Smooth muscle cell (in vitro differentiated cells): Measurements from ENCODE around the gene ETF1. TPM values are rescaled to one million over a fixed set of nuclear protein-coding genes. Genes with fewer than 3 reads are reported as not detected.

ENCODE experiments used
- DNase-seq: peaks from one replicate; lab custom pipeline; 2025; ENCODE audit not compliant: unreplicated experiment; lab: John Stamatoyannopoulos, UW
- H2AFZ ChIP-seq: fragments of 200-600 bp; sonication (generic); 2 replicates; pipeline ENCODE4 v1.6.0; 2016; ENCODE audit warnings: antibody characterized with exemption, low read depth, mild to moderate bottlenecking
- H3F3A ChIP-seq: fragments of 200-600 bp; sonication (generic); 2 replicates; pipeline ENCODE4 v1.6.0; 2017; ENCODE audit warnings: antibody characterized with exemption, low read depth
- H3K27ac ChIP-seq: fragments of 200-600 bp; sonication (generic); 2 replicates; pipeline ENCODE4 v1.5.1; 2016; ENCODE audit warnings: low read depth, mild to moderate bottlenecking
- H3K27me3 ChIP-seq: fragments of 200-600 bp; sonication (generic); 2 replicates; pipeline ENCODE4 v1.6.1; 2016; ENCODE audit warnings: low read depth, mild to moderate bottlenecking
- H3K36me3 ChIP-seq: fragments of 200-600 bp; sonication (generic); 2 replicates; pipeline ENCODE4 v1.5.1; 2016; ENCODE audit warnings: low read depth
- H3K4me1 ChIP-seq: fragments of 200-600 bp; sonication (generic); 2 replicates; pipeline ENCODE4 v1.5.1; 2016; ENCODE audit warnings: low read depth
- H3K4me2 ChIP-seq: fragments of 200-600 bp; sonication (generic); 2 replicates; pipeline ENCODE4 v1.6.0; 2016; ENCODE audit warnings: mild to moderate bottlenecking
- H3K4me3 ChIP-seq: fragments of 200-600 bp; sonication (generic); 2 replicates; pipeline ENCODE4 v1.5.1; 2016; ENCODE audit warnings: mild to moderate bottlenecking
- H3K79me2 ChIP-seq: fragments of 200-600 bp; sonication (generic); 2 replicates; pipeline ENCODE4 v1.6.0; 2016; ENCODE audit warnings: low read depth, mild to moderate bottlenecking
- H3K9ac ChIP-seq: fragments of 200-600 bp; sonication (generic); 2 replicates; pipeline ENCODE4 v1.6.0; 2016; ENCODE audit warnings: low read depth
- H3K9me3 ChIP-seq: fragments of 200-600 bp; sonication (generic); replicated peaks from 2 replicates; pipeline ENCODE4 v1.5.1; 2016; ENCODE audit warnings: low read depth
- H4K20me1 ChIP-seq: fragments of 200-600 bp; sonication (generic); 2 replicates; pipeline ENCODE4 v1.6.0; 2016; ENCODE audit warnings: low read depth
- WGBS: methylation state at CpG from one replicate; pipeline ENCODE4 v1.1.7; 2016; ENCODE audit warnings: low lambda C conversion rate; 5-methylcytosine and 5-hydroxymethylcytosine counted together
- polyA plus RNA-seq: library from polyadenylated mRNA; unstranded; fragments of >200 nt; fragmentation: Nextera tagmentation; extraction: Ambion mirVana; gene quantifications from 2 replicates; pipeline ENCODE4 v1.2.1, GENCODE V29; 2016
- total RNA-seq: library from RNA; depleted of rRNA; stranded (reverse); fragments of >200 nt; gene quantifications from 2 replicates; pipeline ENCODE4 v1.2.3, GENCODE V29; 2014
- TF ChIP-seq, protein P1 (sequence below): fragments of 200-600 bp; sonication (generic); IDR thresholded peaks from 2 replicates; pipeline ENCODE4 v1.5.1; 2017; ENCODE audit warnings: borderline replicate concordance, mild to moderate bottlenecking, antibody characterized with exemption; ENCODE audit not compliant: insufficient read depth, poor library complexity, severe bottlenecking

Gene ETF1
- total and polyA plus RNA-seq, 2 experiments from 2014 or later, result 48.7 to 98.0 TPM

DNA sequence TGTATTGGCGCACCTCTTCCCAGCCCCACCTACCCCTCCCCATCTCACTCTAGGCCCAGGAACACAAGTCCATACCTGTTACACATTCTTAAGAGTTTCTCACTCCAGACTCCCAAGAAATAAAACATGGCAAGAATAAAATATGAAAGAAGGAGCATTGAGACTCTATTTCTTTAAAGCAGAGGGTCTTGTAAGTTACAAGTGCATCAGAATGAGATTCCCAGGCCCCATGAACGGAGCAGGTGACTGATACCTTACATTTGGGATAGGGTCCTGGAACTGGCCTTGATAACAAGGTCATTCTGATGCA lies 72.0 kb downstream of the ETF1 start:
- TF ChIP-seq, protein P1, sequence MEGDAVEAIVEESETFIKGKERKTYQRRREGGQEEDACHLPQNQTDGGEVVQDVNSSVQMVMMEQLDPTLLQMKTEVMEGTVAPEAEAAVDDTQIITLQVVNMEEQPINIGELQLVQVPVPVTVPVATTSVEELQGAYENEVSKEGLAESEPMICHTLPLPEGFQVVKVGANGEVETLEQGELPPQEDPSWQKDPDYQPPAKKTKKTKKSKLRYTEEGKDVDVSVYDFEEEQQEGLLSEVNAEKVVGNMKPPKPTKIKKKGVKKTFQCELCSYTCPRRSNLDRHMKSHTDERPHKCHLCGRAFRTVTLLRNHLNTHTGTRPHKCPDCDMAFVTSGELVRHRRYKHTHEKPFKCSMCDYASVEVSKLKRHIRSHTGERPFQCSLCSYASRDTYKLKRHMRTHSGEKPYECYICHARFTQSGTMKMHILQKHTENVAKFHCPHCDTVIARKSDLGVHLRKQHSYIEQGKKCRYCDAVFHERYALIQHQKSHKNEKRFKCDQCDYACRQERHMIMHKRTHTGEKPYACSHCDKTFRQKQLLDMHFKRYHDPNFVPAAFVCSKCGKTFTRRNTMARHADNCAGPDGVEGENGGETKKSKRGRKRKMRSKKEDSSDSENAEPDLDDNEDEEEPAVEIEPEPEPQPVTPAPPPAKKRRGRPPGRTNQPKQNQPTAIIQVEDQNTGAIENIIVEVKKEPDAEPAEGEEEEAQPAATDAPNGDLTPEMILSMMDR, result no peak
- peaks cover 5% of the 10 kb centered on the region for H3K79me2 ChIP-seq
- no peak overlapping the region for H3K4me2 ChIP-seq
- H3K27me3 ChIP-seq, result no peaks in the 10 kb centered on the region
- no peak overlapping the region for H3K27ac ChIP-seq
- H4K20me1 ChIP-seq, result peaks cover 39% of the 10 kb centered on the region
- H2AFZ ChIP-seq, result no peak overlapping the region
- no peak overlapping the region for H3K4me3 ChIP-seq
- H3K9ac ChIP-seq, result no peak overlapping the region
- H3K9me3 ChIP-seq, result no peaks in the 10 kb centered on the region
- peaks cover 30% of the 10 kb centered on the region for H3F3A ChIP-seq
- H3K36me3 ChIP-seq, result peaks cover 4% of the 10 kb centered on the region
- H3K4me1 ChIP-seq, result no peaks in the 10 kb centered on the region
- no peak for DNase-seq
- 92% methylated on average over 2 of the region's 2 CpGs for WGBS

DNA sequence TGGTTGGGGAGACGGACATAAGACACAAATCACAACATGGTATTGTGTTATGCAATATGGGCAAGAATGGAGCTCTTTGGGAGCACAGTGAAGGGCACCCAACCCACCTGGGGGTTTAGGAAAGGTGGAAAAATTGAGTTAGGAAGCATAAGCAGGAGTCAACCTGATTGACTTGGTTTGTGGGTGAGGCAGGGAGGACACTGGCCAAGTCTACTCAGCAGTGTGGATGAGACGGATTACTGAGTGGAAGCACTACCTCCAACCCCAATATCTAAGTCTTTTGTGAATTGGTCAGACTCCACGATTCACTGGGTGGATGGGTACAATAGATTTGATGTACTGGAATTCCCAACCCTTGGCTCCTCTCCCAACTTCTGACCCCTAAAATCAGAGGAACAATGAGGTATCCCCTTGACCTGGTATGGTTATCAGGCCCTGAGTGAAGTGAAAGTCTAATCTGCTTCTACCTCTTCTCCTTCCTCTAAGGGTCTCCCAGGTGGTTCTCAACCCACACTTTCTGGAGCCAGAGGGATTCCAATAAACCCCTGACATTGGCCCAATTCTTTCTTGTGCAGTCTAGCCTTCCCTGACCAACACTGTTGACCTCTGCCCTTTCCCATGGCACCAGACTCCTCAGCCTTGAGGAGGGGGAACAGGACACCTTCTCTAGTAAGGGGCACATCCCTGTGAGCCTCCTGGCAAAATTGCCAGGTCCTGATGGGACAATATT lies 72.5 kb downstream of the ETF1 start:
- peaks cover 9% of the 10 kb centered on the region for H3K79me2 ChIP-seq
- TF ChIP-seq, protein P1, result no peak
- H3K4me1 ChIP-seq, result no peaks in the 10 kb centered on the region
- no peak overlapping the region for H2AFZ ChIP-seq
- no peak overlapping the region for H3K27ac ChIP-seq
- no peak for DNase-seq
- no peaks in the 10 kb centered on the region for H3K27me3 ChIP-seq
- peaks cover 44% of the 10 kb centered on the region for H4K20me1 ChIP-seq
- no peak overlapping the region for H3K4me2 ChIP-seq
- H3K9ac ChIP-seq, result no peak overlapping the region
- 79% methylated on average over 3 of the region's 3 CpGs for WGBS
- no peak overlapping the region for H3K4me3 ChIP-seq
- peaks cover 4% of the 10 kb centered on the region for H3K36me3 ChIP-seq
- no peaks in the 10 kb centered on the region for H3K9me3 ChIP-seq
- H3F3A ChIP-seq, result peaks cover 30% of the 10 kb centered on the region

DNA sequence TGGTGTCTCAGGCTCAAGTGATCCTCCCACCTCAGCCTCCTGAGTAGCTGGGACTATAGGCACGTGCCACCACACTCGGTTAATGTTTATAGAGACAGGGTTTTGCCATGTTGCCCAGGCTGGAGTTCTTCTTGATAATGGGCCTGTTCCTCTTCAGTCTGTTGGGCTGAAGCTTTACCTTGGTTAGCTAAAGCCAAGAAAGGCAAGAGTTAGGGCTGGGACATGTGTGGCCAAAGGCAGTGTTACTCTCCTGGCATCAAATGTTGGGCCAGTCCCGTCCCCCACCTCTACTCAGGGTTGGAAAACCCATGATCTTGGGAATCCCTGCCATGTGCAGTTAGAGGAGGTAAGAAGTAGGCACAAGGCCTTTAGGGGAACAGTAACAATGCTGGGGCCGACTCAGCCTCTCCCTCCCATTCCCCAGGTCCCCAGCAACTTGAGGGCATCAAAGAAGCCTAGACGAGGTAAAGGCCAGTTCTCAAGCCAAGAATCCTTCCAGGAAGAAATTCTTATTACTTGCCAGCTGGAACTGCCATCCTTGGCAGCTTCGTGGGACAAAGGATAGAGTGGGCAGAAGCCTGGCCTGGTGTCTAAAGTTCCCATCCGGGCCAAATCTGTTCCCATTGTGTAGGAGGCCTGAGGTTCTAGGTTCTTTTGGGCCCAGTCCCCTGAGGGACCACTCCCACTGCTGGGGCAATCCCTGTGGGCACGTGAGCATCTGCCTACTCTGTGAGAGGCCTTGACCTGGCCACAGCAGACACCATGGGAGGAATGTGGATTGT lies 73.3 kb downstream of the ETF1 start:
- TF ChIP-seq, protein P1, result no peak
- Histone ChIP-seq H3K27ac (peak overlapping the region; percentile 39), H4K20me1 (peaks cover 45% of the 10 kb centered on the region), H3K9ac (no peak overlapping the region), H3K4me2 (no peak overlapping the region), H3K4me3 (no peak overlapping the region), H3K27me3 (no peaks in the 10 kb centered on the region), H3F3A (peaks cover 30% of the 10 kb centered on the region), H3K9me3 (no peaks in the 10 kb centered on the region), H2AFZ (no peak overlapping the region), H3K36me3 (peaks cover 4% of the 10 kb centered on the region), H3K79me2 (peaks cover 9% of the 10 kb centered on the region), H3K4me1 (no peaks in the 10 kb centered on the region)
- peak; percentile 60 for DNase-seq
- WGBS, result 86% methylated on average over 8 of the region's 8 CpGs
